Chondrocyte (in vitro differentiated cells): ENCODE data around the gene FNDC3A. TPM values are rescaled to one million over a fixed set of nuclear protein-coding genes. Genes with fewer than 3 reads are reported as not detected.

Source experiments
- DNase-seq: peaks from one replicate; pipeline ENCODE4 v3.0.0; 2021; ENCODE audit warnings: mixed read lengths, low spot score
- H3K27ac Mint-ChIP-seq: one replicate; pipeline ENCODE4 v1.8.0; 2021; ENCODE audit warnings: mild to moderate bottlenecking, moderate library complexity, mixed read lengths; ENCODE audit not compliant: unreplicated experiment
- H3K27me3 Mint-ChIP-seq: 2 replicates; pipeline ENCODE4 v1.8.0; 2021; ENCODE audit warnings: low read depth, mixed read lengths
- H3K36me3 Mint-ChIP-seq: 2 replicates; pipeline ENCODE4 v1.8.0; 2021; ENCODE audit warnings: low read depth, mixed read lengths
- H3K4me1 Mint-ChIP-seq: 2 replicates; pipeline ENCODE4 v1.8.0; 2021; ENCODE audit warnings: low read depth, mild to moderate bottlenecking, mixed read lengths
- H3K4me3 Mint-ChIP-seq: one replicate; pipeline ENCODE4 v1.8.0; 2021; ENCODE audit warnings: mild to moderate bottlenecking, moderate library complexity, mixed read lengths; ENCODE audit not compliant: unreplicated experiment
- H3K9me3 Mint-ChIP-seq: 2 replicates; pipeline ENCODE4 v1.8.0; 2021; ENCODE audit warnings: low read depth, mixed read lengths
- CTCF ChIP-seq: fragments of 200-600 bp; sonication (generic); IDR thresholded peaks from 2 replicates; pipeline ENCODE4 v1.5.0; 2021; ENCODE audit warnings: antibody characterized with exemption, mild to moderate bottlenecking, moderate library complexity
- total RNA-seq: library from RNA; stranded (reverse); gene quantifications from 3 replicates; pipeline ENCODE4 v1.2.1, GENCODE V29; 2021

Gene FNDC3A
- total RNA-seq, 1 donor from 2014 or later = 34.3 TPM

GRCh38 chr13:49185264-49185663, 209.6 kb downstream of the FNDC3A start:
- H3K4me3 Mint-ChIP-seq = no peak overlapping the region
- no peaks in the 10 kb centered on the region for H3K4me1 Mint-ChIP-seq
- no peak for TF ChIP-seq CTCF
- H3K27me3 Mint-ChIP-seq = no peaks in the 10 kb centered on the region
- H3K9me3 Mint-ChIP-seq = no peaks in the 10 kb centered on the region
- no peak overlapping the region for H3K27ac Mint-ChIP-seq
- no peak for DNase-seq
- peaks cover 19% of the 10 kb centered on the region for H3K36me3 Mint-ChIP-seq

- Mint-ChIP-seq H3K27me3 (no peaks in the 10 kb centered on the region), H3K36me3 (peaks cover 25% of the 10 kb centered on the region), H3K9me3 (no peaks in the 10 kb centered on the region), H3K4me3 (no peak overlapping the region), H3K27ac (no peak overlapping the region), H3K4me1 (no peaks in the 10 kb centered on the region)
- TF ChIP-seq CTCF = no peak
- no peak for DNase-seq
These were observed 215.2 kb downstream of the FNDC3A start for GRCh38 chr13:49190901-49191300.

- H3K36me3 Mint-ChIP-seq = peaks cover 24% of the 10 kb centered on the region
These were observed 230.9 kb downstream of the FNDC3A start for GRCh38 chr13:49206641-49207040.

GRCh38 chr13:49208619-49209018, 232.9 kb downstream of the FNDC3A start:
- Mint-ChIP-seq H3K36me3 (peaks cover 24% of the 10 kb centered on the region), H3K9me3 (no peaks in the 10 kb centered on the region), H3K27ac (no peak overlapping the region), H3K4me3 (no peak overlapping the region), H3K27me3 (no peaks in the 10 kb centered on the region), H3K4me1 (no peaks in the 10 kb centered on the region)
- TF ChIP-seq CTCF = no peak
- DNase-seq = no peak

More at GRCh38 chr13:49206641-49207040, 230.9 kb downstream of the FNDC3A start:
- TF ChIP-seq CTCF = no peak
- H3K9me3 Mint-ChIP-seq = no peaks in the 10 kb centered on the region
- no peaks in the 10 kb centered on the region for H3K27me3 Mint-ChIP-seq
- no peak overlapping the region for H3K4me3 Mint-ChIP-seq
- no peak for DNase-seq
- H3K27ac Mint-ChIP-seq = no peak overlapping the region
- no peaks in the 10 kb centered on the region for H3K4me1 Mint-ChIP-seq

- Mint-ChIP-seq H3K4me3 (no peak overlapping the region), H3K4me1 (no peaks in the 10 kb centered on the region), H3K9me3 (no peaks in the 10 kb centered on the region), H3K27me3 (no peaks in the 10 kb centered on the region), H3K27ac (no peak overlapping the region), H3K36me3 (peaks cover 20% of the 10 kb centered on the region)
- no peak for DNase-seq
- TF ChIP-seq CTCF = no peak
These were observed 234.4 kb downstream of the FNDC3A start for GRCh38 chr13:49210114-49210513.
